ENCODE data around the gene TIMM13. TPM values are rescaled to one million over a fixed set of nuclear protein-coding genes. Genes with fewer than 3 reads are reported as not detected.
A peak's percentile ranks its signal among the peaks of the same experiment; 100 is the strongest.

TIMM13 gene
- total RNA-seq, 1 donor from 2014 or later = 22.3 TPM

DNA sequence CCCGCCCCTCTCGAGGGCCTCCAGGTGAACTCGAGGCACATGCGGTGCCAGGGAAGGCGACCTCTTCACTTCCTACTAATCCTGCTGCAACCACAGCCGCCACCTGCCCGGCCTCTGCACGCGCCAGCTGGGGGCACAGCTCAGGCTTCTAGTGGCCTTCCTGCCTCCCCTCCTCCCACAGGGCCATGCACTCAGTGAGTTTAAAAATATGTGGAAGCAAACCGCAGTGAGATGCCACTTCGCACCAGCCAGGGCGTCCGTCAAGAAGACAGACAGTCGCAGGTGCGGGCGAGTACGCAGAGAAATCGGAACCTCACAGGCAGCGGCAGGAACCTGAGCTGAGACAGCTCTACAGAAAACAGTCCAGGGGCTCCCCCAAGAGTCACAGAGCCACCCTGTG is 19.0 kb upstream of the TIMM13 start:
- peak overlapping the region; percentile 82 for H3K27ac Mint-ChIP-seq

DNA sequence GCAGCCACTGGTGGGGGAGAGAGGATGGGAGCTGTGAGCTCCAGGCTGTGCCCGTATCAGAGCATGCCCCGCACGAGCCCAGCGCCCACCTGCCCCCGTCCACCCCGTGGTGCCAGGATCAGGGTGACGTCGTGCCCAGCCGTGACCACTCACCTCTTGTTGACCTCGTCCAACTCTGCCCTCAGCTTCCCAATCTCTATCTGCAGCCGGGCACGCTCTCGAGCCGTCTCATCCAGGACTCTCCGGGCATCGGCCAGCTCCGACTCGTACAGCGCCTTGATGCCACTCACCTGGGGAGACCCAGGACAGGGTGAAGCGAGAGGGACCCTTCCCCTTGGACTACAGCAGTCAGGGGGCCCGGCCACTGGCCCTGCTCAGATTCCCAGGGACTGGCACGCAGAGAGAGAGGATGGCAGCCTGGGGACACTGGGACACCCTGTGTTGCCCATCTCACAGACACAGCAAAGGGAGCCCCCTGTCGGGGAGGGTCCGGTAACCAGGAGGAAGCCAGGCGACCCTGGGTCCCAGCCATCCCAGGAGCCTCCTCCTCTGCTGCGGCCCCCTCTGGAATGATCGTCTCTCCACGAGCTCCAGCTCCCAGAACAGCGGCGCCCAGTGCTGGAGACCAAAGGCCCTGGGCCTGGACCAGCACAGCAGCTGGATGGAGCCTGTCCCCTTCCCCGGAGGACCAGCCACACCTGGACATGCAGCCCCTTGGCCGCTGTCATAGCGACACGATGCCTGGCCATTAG is 17.0 kb upstream of the TIMM13 start:
- DNase-seq (ENCODE audit: low spot score) = no peak
- no peaks in the 10 kb centered on the region for H3K9me3 ChIP-seq (ENCODE audit: low read depth)
- peaks cover 79% of the 10 kb centered on the region for H3K79me2 ChIP-seq (ENCODE audit: low read depth)
- no peak overlapping the region for H3K9ac ChIP-seq
- H3K4me3 ChIP-seq = no peak overlapping the region
- H3K36me3 ChIP-seq = no peaks in the 10 kb centered on the region
- H3K4me2 ChIP-seq = no peak overlapping the region
- Mint-ChIP-seq H3K27ac (no peak overlapping the region), H3K4me3 (no peak overlapping the region), H3K27me3 (ENCODE audit: insufficient read depth, low read depth) (peaks cover 2% of the 10 kb centered on the region), H3K4me1 (peaks cover 13% of the 10 kb centered on the region), H3K36me3 (peaks cover 14% of the 10 kb centered on the region), H3K9me3 (no peaks in the 10 kb centered on the region)
- no peak overlapping the region for H2AFZ ChIP-seq (replicated peaks)
- peaks cover 7% of the 10 kb centered on the region for H3K4me1 ChIP-seq
- H3K27me3 ChIP-seq = no peaks in the 10 kb centered on the region
- no peak for TF ChIP-seq EZH2 (IDR thresholded peaks at IDR 0.05)
- TF ChIP-seq CTCF (IDR thresholded peaks at IDR 0.05) = no peak
- TF ChIP-seq EZH2phosphoT487 (IDR thresholded peaks at IDR 0.05) = no peak
- H3F3A ChIP-seq (ENCODE audit: low read depth) = no peaks in the 10 kb centered on the region
- H4K20me1 ChIP-seq (ENCODE audit: low read depth) = peaks cover 86% of the 10 kb centered on the region
- no peak overlapping the region for H3K27ac ChIP-seq

More for the DNA sequence above, 19.0 kb upstream of the TIMM13 start:
- Mint-ChIP-seq H3K4me3 (no peak overlapping the region), H3K27me3 (ENCODE audit: insufficient read depth, low read depth) (peaks cover 3% of the 10 kb centered on the region), H3K36me3 (peaks cover 16% of the 10 kb centered on the region), H3K9me3 (no peaks in the 10 kb centered on the region), H3K4me1 (peaks cover 13% of the 10 kb centered on the region)
- DNase-seq (ENCODE audit: low spot score) = peak; percentile 26
- Histone ChIP-seq H4K20me1 (ENCODE audit: low read depth) (peaks cover 94% of the 10 kb centered on the region), H2AFZ (replicated peaks) (no peak overlapping the region), H3K36me3 (no peaks in the 10 kb centered on the region), H3K27ac (peak overlapping the region; percentile 11), H3K79me2 (ENCODE audit: low read depth) (peaks cover 85% of the 10 kb centered on the region), H3K9me3 (ENCODE audit: low read depth) (no peaks in the 10 kb centered on the region), H3K4me1 (peaks cover 7% of the 10 kb centered on the region), H3K4me3 (no peak overlapping the region), H3K9ac (no peak overlapping the region), H3K4me2 (peak overlapping the region; percentile 38), H3F3A (ENCODE audit: low read depth) (no peaks in the 10 kb centered on the region), H3K27me3 (no peaks in the 10 kb centered on the region)
- TF ChIP-seq EZH2phosphoT487 (IDR thresholded peaks at IDR 0.05) (no peak), EZH2 (IDR thresholded peaks at IDR 0.05) (no peak), CTCF (IDR thresholded peaks at IDR 0.05) (no peak)

GRCh38 chr19:2443785-2444182 is 16.4 kb upstream of the TIMM13 start:
- no peak overlapping the region for H3K9ac ChIP-seq
- no peaks in the 10 kb centered on the region for H3K9me3 Mint-ChIP-seq
- no peaks in the 10 kb centered on the region for H3F3A ChIP-seq (ENCODE audit: low read depth)
- no peaks in the 10 kb centered on the region for H3K36me3 ChIP-seq
- H4K20me1 ChIP-seq (ENCODE audit: low read depth) = peaks cover 85% of the 10 kb centered on the region
- TF ChIP-seq EZH2 (IDR thresholded peaks at IDR 0.05) = no peak
- no peaks in the 10 kb centered on the region for H3K9me3 ChIP-seq (ENCODE audit: low read depth)
- no peak overlapping the region for H3K4me3 Mint-ChIP-seq
- H2AFZ ChIP-seq (replicated peaks) = no peak overlapping the region
- H3K4me1 Mint-ChIP-seq = peaks cover 13% of the 10 kb centered on the region
- peaks cover 7% of the 10 kb centered on the region for H3K4me1 ChIP-seq
- no peaks in the 10 kb centered on the region for H3K27me3 ChIP-seq
- no peak overlapping the region for H3K27ac ChIP-seq
- peaks cover 14% of the 10 kb centered on the region for H3K36me3 Mint-ChIP-seq
- peaks cover 72% of the 10 kb centered on the region for H3K79me2 ChIP-seq (ENCODE audit: low read depth)
- no peak overlapping the region for H3K4me3 ChIP-seq
- H3K27me3 Mint-ChIP-seq (ENCODE audit: insufficient read depth, low read depth) = peaks cover 2% of the 10 kb centered on the region
- no peak for DNase-seq (ENCODE audit: low spot score)
- no peak overlapping the region for H3K27ac Mint-ChIP-seq
- H3K4me2 ChIP-seq = no peak overlapping the region

GRCh38 chr19:2443116-2443784 is 15.9 kb upstream of the TIMM13 start:
- H3K27ac ChIP-seq = no peak overlapping the region
- TF ChIP-seq EZH2phosphoT487 (IDR thresholded peaks at IDR 0.05) = no peak
- TF ChIP-seq EZH2 (IDR thresholded peaks at IDR 0.05) = no peak
- no peaks in the 10 kb centered on the region for H3K36me3 ChIP-seq
- peaks cover 12% of the 10 kb centered on the region for H3K4me1 Mint-ChIP-seq
- H3K27me3 Mint-ChIP-seq (ENCODE audit: insufficient read depth, low read depth) = no peaks in the 10 kb centered on the region
- H3K36me3 Mint-ChIP-seq = peaks cover 14% of the 10 kb centered on the region
- no peak for DNase-seq (ENCODE audit: low spot score)
- H3K9me3 Mint-ChIP-seq = no peaks in the 10 kb centered on the region
- H2AFZ ChIP-seq (replicated peaks) = no peak overlapping the region
- peaks cover 67% of the 10 kb centered on the region for H3K79me2 ChIP-seq (ENCODE audit: low read depth)
- H3K4me3 ChIP-seq = no peak overlapping the region
- no peaks in the 10 kb centered on the region for H3F3A ChIP-seq (ENCODE audit: low read depth)
- no peak overlapping the region for H3K27ac Mint-ChIP-seq
- no peak overlapping the region for H3K9ac ChIP-seq
- H3K4me3 Mint-ChIP-seq = no peak overlapping the region
- peaks cover 84% of the 10 kb centered on the region for H4K20me1 ChIP-seq (ENCODE audit: low read depth)
- H3K27me3 ChIP-seq = no peaks in the 10 kb centered on the region
- H3K9me3 ChIP-seq (ENCODE audit: low read depth) = no peaks in the 10 kb centered on the region
- H3K4me1 ChIP-seq = peaks cover 7% of the 10 kb centered on the region
- H3K4me2 ChIP-seq = no peak overlapping the region
